DMS53 (cell line): ENCODE data around the gene DLGAP4.

Source experiments
- DNase-seq: peaks from one replicate; lab custom pipeline; 2025; lab: John Stamatoyannopoulos, UW

Gene DLGAP4

DNA sequence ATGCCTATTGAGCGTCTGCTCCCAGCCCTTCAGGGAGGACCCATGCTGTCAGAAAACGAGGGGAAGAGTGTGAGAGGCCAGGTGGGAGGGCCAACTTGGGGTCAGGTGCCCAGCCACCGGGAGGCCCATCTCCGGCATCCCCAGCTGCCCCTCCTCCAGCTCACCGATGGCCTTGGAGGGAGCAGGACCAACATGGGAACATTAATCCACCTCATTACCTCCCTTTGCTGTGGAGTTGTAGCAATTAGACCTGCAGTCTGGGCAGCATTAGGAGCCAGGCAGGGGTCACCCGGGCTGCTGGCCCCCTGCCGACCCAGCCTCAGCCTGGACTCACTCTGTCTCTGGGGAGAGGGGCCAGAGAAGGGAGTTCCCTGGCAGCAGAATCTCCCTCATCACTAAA is 25.1 kb downstream of the DLGAP4 start:
- DNase-seq, result no peak

DNA sequence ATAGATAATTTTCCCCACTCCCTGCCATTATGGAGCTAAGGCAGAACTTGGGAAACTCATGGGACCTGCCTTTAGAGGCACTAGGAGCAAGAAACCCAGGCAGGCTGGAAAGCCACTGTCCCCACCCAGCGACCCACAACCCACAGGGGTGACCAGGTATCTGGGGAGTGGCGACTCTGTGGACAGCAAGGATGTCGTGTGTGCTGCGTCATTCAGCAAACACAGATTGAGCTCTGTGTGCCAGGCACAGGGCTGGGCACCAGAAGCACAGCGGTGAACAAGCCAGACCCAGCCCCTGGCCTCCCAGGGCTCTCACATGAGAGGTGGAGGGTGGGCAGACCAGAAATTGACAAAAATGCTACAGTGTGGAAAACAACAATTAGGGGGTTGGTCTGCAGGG is 27.7 kb downstream of the DLGAP4 start:
- DNase-seq, result no peak

DNA sequence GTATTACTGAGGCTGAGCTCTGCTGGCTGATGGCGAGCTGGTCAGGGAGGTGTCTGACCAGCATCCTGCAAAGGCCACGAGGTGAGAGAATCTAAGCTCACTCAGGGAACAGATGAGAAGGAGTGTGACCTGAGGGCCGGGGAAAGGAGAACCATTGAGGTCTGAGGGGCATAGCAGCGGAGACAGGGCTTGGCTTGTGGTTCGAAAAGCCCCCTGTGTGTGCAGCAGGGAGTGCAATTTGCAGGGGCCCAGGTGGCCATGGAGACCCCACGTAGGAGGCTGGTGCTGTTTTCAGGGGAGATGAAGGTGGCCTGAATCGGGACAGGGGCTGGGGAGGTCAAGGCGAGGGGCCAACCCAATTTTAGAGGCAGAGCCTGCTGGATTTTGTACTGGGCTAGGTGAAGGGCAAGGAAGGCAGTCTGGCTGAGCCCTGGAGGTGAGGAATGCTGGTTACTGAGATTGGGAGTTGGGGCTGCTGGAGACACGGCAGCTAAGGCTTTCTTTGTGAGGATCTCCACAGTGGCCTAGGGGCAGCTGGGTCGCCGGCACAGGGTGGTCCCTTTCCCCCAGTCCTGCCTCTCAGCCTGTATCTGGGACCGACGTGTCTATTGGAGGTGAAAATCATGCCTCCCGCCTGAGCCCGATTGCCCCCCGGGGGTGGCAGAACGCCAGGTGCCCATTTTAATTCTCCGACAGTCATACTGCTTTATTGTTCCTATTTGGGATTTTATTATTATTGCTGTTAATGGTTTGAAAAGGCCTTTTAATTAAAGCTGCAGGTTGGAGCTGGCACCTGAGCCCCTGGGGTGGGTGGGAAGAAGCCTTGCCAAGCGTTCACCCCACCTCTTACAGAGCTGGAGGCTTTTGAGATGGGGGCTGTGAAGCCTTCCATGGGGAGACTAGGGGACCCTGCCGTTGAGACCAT is 28.4 kb downstream of the DLGAP4 start:
- no peak for DNase-seq

GRCh38 chr20:36335206-36335870 is 29.2 kb downstream of the DLGAP4 start:
- no peak for DNase-seq

DNA sequence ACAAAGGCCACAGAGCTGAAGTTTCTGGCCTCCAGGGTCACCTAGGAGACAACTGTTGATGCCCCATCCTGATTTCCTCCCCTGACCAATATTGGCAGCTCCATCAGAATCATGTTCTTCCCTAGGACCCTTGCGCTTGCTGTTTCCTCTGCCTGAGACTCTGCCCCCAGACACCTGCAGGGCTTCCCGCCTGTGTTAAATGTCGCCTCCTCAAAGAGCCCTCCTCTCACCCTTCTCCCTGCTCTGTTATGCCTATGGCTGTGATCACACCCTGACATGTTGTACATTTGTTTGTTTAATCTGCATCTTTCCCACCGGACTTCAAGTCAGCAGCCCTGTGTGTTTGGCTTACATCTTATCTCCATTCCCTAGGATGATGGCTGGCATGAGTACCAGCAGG is 30.1 kb downstream of the DLGAP4 start:
- DNase-seq, result no peak

GRCh38 chr20:36336954-36337704 is 31.0 kb downstream of the DLGAP4 start:
- DNase-seq, result no peak

- DNase-seq, result no peak
Observed at GRCh38 chr20:36337886-36338285, 31.7 kb downstream of the DLGAP4 start.

DNA sequence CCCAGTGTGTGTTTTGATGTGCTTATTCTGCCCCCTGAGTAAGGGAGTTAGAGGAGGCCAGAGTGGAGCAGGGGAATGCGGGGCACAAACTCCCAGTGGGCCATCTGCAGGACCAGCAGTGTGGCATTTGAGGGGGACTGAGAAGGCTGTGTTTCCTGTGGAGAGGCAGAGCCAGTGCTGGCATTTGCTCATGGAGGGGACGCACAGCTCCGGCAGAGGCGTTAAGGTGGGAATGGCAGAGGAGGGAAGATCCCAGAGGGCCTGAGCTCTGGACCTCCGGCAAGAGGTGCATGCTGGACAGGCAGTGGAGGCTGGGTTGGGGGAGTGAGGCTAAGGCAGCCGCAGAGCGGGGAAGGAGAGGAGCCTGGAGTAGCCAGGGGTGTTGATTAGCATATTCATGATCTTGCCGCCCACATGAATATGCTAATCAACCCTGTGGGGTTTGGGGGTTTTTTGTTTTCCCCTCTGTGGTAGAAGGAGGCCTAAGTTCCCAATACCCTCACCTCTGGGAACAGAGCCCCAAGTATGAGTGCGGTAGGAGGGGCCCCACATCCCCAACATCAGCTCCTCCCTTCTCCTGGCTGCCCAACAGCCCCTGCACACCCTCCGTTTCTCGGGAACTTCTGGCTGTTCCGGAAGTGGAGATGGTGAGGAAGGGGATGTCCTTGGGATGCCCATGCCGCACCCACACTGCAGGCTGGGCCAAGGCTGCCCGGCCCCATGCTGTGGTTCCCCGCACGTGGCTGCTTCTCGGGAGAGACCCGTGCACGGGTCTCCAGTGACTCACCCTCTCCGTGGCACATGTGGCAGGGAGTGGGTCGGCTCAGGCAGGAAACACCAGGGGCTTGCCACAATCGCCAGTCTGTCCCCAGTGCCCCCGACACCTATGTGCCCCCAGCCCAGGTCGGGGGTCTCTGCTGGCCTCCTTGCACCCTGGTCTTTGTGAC is 33.8 kb downstream of the DLGAP4 start:
- peak; percentile 24 for DNase-seq

- DNase-seq, result no peak
Observed at GRCh38 chr20:36340593-36340990, 34.5 kb downstream of the DLGAP4 start.

GRCh38 chr20:36341331-36342020 is 35.3 kb downstream of the DLGAP4 start:
- no peak for DNase-seq

DNA sequence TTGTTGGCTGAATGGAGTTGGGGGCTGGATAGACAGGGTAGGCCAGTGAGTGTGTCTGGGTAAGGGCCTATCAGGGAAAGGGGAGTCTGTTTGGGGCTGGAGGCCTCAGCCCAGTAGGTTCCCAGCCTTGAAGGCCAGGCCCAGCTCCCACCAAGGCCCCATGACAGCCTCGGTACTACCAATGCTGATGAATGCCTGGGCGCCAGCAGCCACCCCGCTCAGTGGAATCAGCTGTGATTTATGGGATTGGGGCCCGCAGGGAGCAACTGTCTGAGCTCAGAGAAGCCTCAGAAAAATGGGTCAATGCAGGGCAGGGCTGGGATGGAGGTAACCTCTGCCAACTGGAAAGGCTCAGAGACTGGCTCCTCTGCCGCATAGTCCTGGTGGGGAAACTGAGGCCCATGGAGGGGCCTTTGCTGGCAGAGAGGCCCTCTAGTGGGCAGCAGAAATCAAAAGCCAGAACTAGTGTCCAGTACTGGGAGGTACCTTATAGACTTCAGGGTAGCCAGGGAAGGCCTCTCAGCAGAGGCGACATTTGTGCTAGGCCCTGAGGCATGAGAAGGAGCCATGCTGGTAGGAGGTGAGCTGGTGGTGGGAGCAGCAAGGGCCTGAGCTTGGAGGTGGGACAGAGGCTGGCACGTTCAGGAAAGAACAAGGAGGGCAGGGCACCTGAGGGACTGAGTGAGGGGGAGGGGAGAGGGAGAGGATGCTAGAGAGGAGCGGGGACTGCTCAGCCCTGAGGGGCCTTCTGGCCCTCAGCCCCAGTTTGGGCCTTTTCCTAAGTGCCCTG is 36.4 kb downstream of the DLGAP4 start:
- no peak for DNase-seq

DNA sequence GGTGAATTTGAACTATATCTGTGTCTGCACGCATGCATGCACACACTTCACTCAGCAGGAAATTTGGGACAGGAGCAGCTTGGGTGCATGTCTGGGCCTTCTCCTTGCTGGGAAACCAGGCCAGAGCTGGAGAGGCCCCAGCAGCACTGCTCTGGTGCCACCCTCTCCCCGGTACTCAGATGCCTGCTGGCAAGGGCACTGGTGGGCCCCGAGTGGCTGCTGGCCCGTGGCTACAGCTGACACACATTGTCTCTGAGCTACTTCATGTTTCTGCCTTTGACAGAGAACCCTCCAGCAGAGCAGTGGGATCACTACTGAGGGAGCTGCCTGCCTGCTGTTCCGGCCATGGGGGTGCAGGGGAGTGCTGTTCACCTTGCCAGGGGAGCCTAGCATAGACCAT is 37.5 kb downstream of the DLGAP4 start:
- DNase-seq, result no peak

DNA sequence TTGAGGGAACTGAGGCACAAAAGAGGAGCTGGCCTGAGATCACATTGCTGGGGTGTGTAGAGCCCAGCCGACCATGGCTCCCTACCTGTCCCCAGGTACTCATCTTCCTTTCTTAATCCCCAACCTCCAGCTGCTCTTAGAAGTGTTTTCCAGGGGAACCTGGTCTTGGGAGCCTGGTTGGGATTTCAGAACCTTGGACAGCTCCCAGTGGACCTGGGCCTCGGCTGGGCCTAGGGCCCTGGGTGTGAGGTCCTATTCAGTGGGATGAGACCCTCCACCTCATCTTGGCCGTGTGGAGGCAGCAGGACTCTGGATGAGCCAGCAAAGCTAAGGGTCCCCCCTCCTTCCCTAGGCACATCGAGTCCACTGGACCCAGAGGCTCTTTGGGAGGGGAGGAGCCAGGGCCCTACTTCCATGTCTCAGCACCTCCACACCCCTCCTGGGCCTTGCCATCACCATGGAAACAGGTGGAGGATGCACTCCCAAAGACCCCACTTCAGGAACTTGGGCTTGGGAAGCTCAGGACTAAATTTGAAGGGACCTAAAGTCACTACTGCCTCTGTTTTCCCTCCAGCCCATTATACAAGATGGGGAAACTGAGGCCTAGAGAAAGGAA is 38.5 kb downstream of the DLGAP4 start:
- DNase-seq, result peak; percentile 41

DNA sequence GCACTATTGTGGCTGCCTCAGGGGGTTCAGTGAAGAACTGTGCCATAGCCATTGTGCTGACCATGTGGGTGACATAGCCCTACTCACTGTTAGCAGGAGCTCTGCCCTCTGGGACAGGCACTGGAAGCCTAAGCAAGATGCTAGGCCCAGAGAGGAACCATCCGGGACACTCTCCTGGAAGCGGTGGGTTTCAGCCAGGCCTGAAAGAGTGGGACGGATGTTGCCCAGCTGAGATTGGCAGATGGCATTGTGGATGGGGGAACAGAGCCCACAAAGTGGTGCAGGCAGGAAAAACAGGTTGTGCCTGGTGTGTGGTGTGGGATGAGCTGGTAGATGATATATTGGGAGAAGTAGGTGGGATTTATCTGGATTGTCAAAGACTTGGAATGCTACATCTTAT is 40.1 kb downstream of the DLGAP4 start:
- no peak for DNase-seq

GRCh38 chr20:36349384-36350170 is 43.4 kb downstream of the DLGAP4 start:
- no peak for DNase-seq

DNA sequence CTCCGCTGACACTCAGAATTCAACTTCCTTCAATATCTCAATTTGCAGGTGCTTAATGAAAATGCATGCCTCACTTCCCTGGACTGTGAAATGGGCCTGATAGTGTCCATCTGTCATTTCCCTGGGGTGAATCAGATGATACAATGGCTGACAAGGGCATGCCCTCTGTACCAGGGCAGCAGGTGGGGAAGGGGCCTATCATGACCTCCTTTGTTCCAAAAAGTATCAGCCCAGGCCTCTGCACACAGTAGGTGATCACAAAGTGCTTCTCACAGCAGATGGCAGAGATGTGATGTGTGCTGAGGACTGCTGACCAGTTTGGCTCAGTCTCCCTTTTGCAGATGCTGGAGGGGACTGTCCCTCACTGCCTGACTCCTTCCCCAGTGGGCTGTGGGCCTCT is 44.3 kb downstream of the DLGAP4 start:
- no peak for DNase-seq

- DNase-seq, result no peak
Observed at GRCh38 chr20:36351937-36352336, 45.8 kb downstream of the DLGAP4 start.

- DNase-seq, result no peak
Observed at GRCh38 chr20:36352843-36353553, 46.9 kb downstream of the DLGAP4 start.
